Glomerular visceral epithelial cell (primary cell): ENCODE measurements around the gene XRN2.

Source experiments
- DNase-seq: peaks from one replicate; pipeline ENCODE4 v3.0.0-alpha.2; 2016; ENCODE audit errors: extremely low spot score

The XRN2 gene

GRCh38 chr20:21424846-21425245 is 121.7 kb downstream of the XRN2 start:
- DNase-seq, result no peak

- DNase-seq, result peak; percentile 49
Measured at GRCh38 chr20:21430020-21430419, 126.9 kb downstream of the XRN2 start.

- peak; percentile 17 for DNase-seq
Measured at GRCh38 chr20:21432911-21433310, 129.8 kb downstream of the XRN2 start.

GRCh38 chr20:21433329-21433890 is 130.3 kb downstream of the XRN2 start:
- DNase-seq, result peak; percentile 47

GRCh38 chr20:21435576-21435975 is 132.4 kb downstream of the XRN2 start:
- peak; percentile 66 for DNase-seq

- DNase-seq, result peak; percentile 94
Measured at GRCh38 chr20:21436205-21436604, 133.1 kb downstream of the XRN2 start.

- DNase-seq, result no peak
Measured at GRCh38 chr20:21437248-21437647, 134.1 kb downstream of the XRN2 start.

- peak; percentile 33 for DNase-seq
Measured at GRCh38 chr20:21437816-21438215, 134.7 kb downstream of the XRN2 start.
